BJ (cell line): ENCODE data around the gene CD99L2. TPM values are rescaled to one million over a fixed set of nuclear protein-coding genes. Genes with fewer than 3 reads are reported as not detected.

Experiments used
- CTCF ChIA-PET: fragments of 350-600 bp; formaldehyde crosslinking; extraction: SDS; loops from one replicate; lab custom pipeline; 2021; ENCODE audit warnings: antibody characterized with exemption, inconsistent platforms; lab: Yijun Ruan, JAX
- POLR2A ChIA-PET: fragments of 300-600 bp; sonication (Branson Sonifier 250); formaldehyde crosslinking; extraction: SDS; loops from one replicate; lab custom pipeline; 2021; ENCODE audit warnings: antibody characterized with exemption; lab: Charles Lee
- DNase-seq: peaks from one replicate; pipeline ENCODE4 v3.0.0-alpha.2; 2011; ENCODE audit warnings: low read depth
- H3K27me3 ChIP-seq: 2 replicates; pipeline ENCODE4 v1.6.0; 2011; ENCODE audit warnings: low read length; ENCODE audit not compliant: control insufficient read depth, insufficient read depth
- H3K36me3 ChIP-seq: 2 replicates; pipeline ENCODE4 v1.5.1; 2011; ENCODE audit warnings: low read length; ENCODE audit not compliant: control insufficient read depth, insufficient read depth
- H3K4me3 ChIP-seq: 2 replicates; pipeline ENCODE4 v1.5.1; 2011; ENCODE audit warnings: low read depth, mild to moderate bottlenecking, control low read depth, low read length
- CTCF ChIP-seq: IDR thresholded peaks from 2 replicates; pipeline ENCODE4 v1.5.1; 2011; ENCODE audit warnings: low read depth, mild to moderate bottlenecking, control low read depth, inconsistent platforms, low read length, moderate library complexity; ENCODE audit not compliant: insufficient read depth
- polyA plus RNA-seq: library from polyadenylated mRNA; depleted of rRNA; stranded (reverse); fragments of >200 nt; gene quantifications from 2 replicates; pipeline ENCODE4 v1.2.3, GENCODE V29; 2011

CD99L2 gene
- polyA plus RNA-seq, 1 experiment = 92.2 TPM

- no peak for TF ChIP-seq CTCF
- POLR2A ChIA-PET = no interaction called here
- H3K36me3 ChIP-seq = no peaks in the 10 kb centered on the region
- H3K27me3 ChIP-seq = no peaks in the 10 kb centered on the region
- CTCF ChIA-PET = no interaction called here
- H3K4me3 ChIP-seq = no peak overlapping the region
- no peak for DNase-seq
These were observed 25.6 kb downstream of the CD99L2 start for GRCh38 chrX:150872773-150873336.

- ChIA-PET POLR2A (no interaction called here), CTCF (no interaction called here)
- Histone ChIP-seq H3K27me3 (no peaks in the 10 kb centered on the region), H3K4me3 (no peak overlapping the region), H3K36me3 (no peaks in the 10 kb centered on the region; the same call in 1 of the 2 replicates)
- no peak for DNase-seq
- no peak for TF ChIP-seq CTCF
These were observed 27.1 kb downstream of the CD99L2 start for GRCh38 chrX:150871341-150871811.

GRCh38 chrX:150870487-150871340 is 27.8 kb downstream of the CD99L2 start:
- no peak for DNase-seq
- H3K4me3 ChIP-seq = no peak overlapping the region
- ChIA-PET POLR2A (no interaction called here), CTCF (no interaction called here)
- TF ChIP-seq CTCF = no peak
- no peaks in the 10 kb centered on the region for H3K27me3 ChIP-seq
- H3K36me3 ChIP-seq = no peaks in the 10 kb centered on the region; the same call in 1 of the 2 replicates

GRCh38 chrX:150870029-150870428 is 28.4 kb downstream of the CD99L2 start:
- ChIA-PET CTCF (no interaction called here), POLR2A (no interaction called here)
- Histone ChIP-seq H3K27me3 (no peaks in the 10 kb centered on the region), H3K36me3 (no peaks in the 10 kb centered on the region; the same call in 1 of the 2 replicates), H3K4me3 (no peak overlapping the region)
- DNase-seq = no peak
- no peak for TF ChIP-seq CTCF

GRCh38 chrX:150869450-150869849 is 29.0 kb downstream of the CD99L2 start:
- H3K4me3 ChIP-seq = no peak overlapping the region
- DNase-seq = no peak
- no peaks in the 10 kb centered on the region for H3K27me3 ChIP-seq
- no peaks in the 10 kb centered on the region; the same call in 1 of the 2 replicates for H3K36me3 ChIP-seq
- CTCF ChIA-PET = no interaction called here
- no peak for TF ChIP-seq CTCF
- POLR2A ChIA-PET = no interaction called here
